Endometrial microvascular endothelial cells (primary cell): ENCODE measurements around the gene TSPAN19. TPM values are rescaled to one million over a fixed set of nuclear protein-coding genes. Genes with fewer than 3 reads are reported as not detected.

Experiments
- in situ Hi-C: cut with HindIII; loops from 2 replicates; pipeline ENCODE4 v1.10.0; 2017; ENCODE audit warnings: low sequenced_read_pairs, low pct_unique_long_range_greater_than_20kb; ENCODE audit errors: inconsistent ontology term
- total RNA-seq: library from RNA; depleted of rRNA; stranded (reverse); fragments of >200 nt; gene quantifications from one replicate; pipeline ENCODE4 v1.2.3, GENCODE V29; 2015; ENCODE audit errors: inconsistent ontology term

Gene TSPAN19
- not detected for total RNA-seq

GRCh38 chr12:85036234-85036707 is at the start of gene TSPAN19, which contains the start of gene LRRIQ1:
TSPAN19 (minus strand) TSS chr12:85036277; CDS start chr12:85029946, 6,331 bp downstream.
LRRIQ1 (plus strand) TSS chr12:85036351; CDS start chr12:85038177, 1,826 bp downstream.
- in situ Hi-C loops = no loop called here

- in situ Hi-C loops = no loop called here
These were observed 49.0 kb upstream of the TSPAN19 start for GRCh38 chr12:85085066-85085465.

GRCh38 chr12:85076688-85077430 is 40.8 kb upstream of the TSPAN19 start:
- in situ Hi-C loops = no loop called here

GRCh38 chr12:85072826-85073225 is 36.7 kb upstream of the TSPAN19 start:
- in situ Hi-C loops = no loop called here

GRCh38 chr12:85065837-85066482 is 29.9 kb upstream of the TSPAN19 start:
- in situ Hi-C loops = no loop called here

GRCh38 chr12:85060916-85061315 is 24.8 kb upstream of the TSPAN19 start:
- in situ Hi-C loops = no loop called here

GRCh38 chr12:85059594-85059993 is 23.5 kb upstream of the TSPAN19 start:
- in situ Hi-C loops = no loop called here

GRCh38 chr12:85058339-85058738 is 22.3 kb upstream of the TSPAN19 start:
- in situ Hi-C loops = no loop called here

GRCh38 chr12:85057370-85057963 is 21.4 kb upstream of the TSPAN19 start:
- in situ Hi-C loops = no loop called here

GRCh38 chr12:85043829-85044228 is 7.8 kb upstream of the TSPAN19 start:
- in situ Hi-C loops = no loop called here

GRCh38 chr12:85041395-85041794 is 5.3 kb upstream of the TSPAN19 start:
- in situ Hi-C loops = no loop called here

- in situ Hi-C loops = no loop called here
These were observed 656 bp upstream of the TSPAN19 start for GRCh38 chr12:85036733-85037132.

GRCh38 chr12:85029456-85029855 is 6.6 kb downstream of the TSPAN19 start:
- in situ Hi-C loops = no loop called here

- in situ Hi-C loops = no loop called here
These were observed 18.0 kb downstream of the TSPAN19 start for GRCh38 chr12:85018098-85018497.

- in situ Hi-C loops = no loop called here
These were observed 18.5 kb downstream of the TSPAN19 start for GRCh38 chr12:85017618-85018017.

- in situ Hi-C loops = no loop called here
These were observed 18.9 kb downstream of the TSPAN19 start for GRCh38 chr12:85017133-85017532.

- in situ Hi-C loops = no loop called here
These were observed 19.7 kb downstream of the TSPAN19 start for GRCh38 chr12:85016413-85016812.

- in situ Hi-C loops = no loop called here
These were observed 28.2 kb downstream of the TSPAN19 start for GRCh38 chr12:85007836-85008235.

GRCh38 chr12:85006206-85006605 is 29.9 kb downstream of the TSPAN19 start:
- in situ Hi-C loops = no loop called here

- in situ Hi-C loops = no loop called here
These were observed 30.5 kb downstream of the TSPAN19 start for GRCh38 chr12:85005615-85006014.
